HS-5 (cell line): ENCODE data around the gene ARNT2.

Experiments used
- DNase-seq: peaks from one replicate; pipeline ENCODE4 v3.0.0-alpha.2; 2012; ENCODE audit warnings: low read depth

ARNT2 gene

DNA sequence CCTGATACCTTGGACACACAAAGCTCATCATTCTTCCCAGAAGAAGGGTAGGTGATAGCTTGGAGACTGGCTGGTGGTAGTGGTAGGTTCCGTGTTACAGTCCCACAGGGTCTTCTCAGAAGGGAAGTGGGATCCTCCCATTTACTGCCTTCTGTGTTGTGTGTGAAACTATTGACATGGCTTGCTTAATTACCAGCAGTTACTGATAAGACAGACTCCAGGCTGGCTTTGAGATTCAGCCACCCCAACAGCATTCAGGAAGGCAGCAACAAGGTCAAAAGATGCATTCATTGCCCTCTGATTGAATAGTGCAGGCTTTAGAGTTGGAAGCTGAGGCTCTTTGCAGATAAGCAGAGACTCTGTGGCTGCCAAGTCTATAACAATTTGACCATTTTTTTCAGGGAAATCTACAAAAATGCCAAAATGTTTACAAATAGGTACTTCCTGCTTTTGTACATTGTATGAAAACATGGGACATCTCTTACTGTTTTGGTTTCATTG lies 7.7 kb downstream of the ARNT2 start:
- no peak for DNase-seq

GRCh38 chr15:80414546-80415357 lies 10.6 kb downstream of the ARNT2 start:
- no peak for DNase-seq

DNA sequence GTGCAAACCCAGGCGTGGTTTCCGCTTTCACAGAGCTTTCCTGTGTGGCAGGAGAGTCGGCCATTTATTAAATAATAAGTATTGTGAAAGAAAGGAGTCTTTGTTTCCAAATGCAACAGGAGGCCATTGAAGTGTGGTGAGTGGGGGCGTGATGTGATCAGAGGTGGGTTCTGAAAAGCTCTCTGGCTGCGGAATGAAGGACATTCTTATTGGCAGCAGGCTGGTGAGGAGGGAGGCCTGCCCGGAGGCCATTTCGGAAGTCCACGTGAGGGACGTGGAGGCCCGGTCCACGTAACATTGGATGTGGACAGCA lies 11.1 kb downstream of the ARNT2 start:
- DNase-seq = no peak

- DNase-seq = no peak
Observed at GRCh38 chr15:80416702-80417101, 12.5 kb downstream of the ARNT2 start.

GRCh38 chr15:80418892-80419537 lies 14.8 kb downstream of the ARNT2 start:
- no peak for DNase-seq

GRCh38 chr15:80419546-80419945 lies 15.4 kb downstream of the ARNT2 start:
- DNase-seq = no peak

GRCh38 chr15:80420658-80421057 lies 16.5 kb downstream of the ARNT2 start:
- no peak for DNase-seq

- DNase-seq = no peak
Observed at GRCh38 chr15:80423215-80423614, 19.0 kb downstream of the ARNT2 start.

GRCh38 chr15:80424381-80424780 lies 20.2 kb downstream of the ARNT2 start:
- DNase-seq = no peak

GRCh38 chr15:80426316-80426715 lies 22.1 kb downstream of the ARNT2 start:
- no peak for DNase-seq

DNA sequence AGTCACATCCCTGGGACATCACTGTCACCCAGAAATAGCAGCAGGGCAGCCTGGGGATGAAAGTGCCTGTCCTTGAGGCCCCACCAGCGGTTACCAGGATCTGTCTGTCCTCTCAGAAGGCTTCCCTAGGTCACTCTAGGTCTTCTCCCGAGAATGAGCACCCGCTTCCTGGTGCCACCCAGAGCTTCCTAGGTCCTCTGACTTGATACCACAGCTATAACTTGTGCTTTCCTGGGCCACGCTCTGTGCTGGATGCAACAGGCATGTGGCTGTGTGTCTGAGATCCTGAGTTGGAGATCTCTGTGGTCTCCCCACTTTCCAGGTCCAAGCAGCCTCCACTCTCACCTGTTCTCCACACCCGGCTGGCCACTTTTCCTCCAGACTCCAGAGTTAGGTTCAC lies 25.8 kb downstream of the ARNT2 start:
- no peak for DNase-seq

- DNase-seq = no peak
Observed at GRCh38 chr15:80431635-80432344, 27.6 kb downstream of the ARNT2 start.

DNA sequence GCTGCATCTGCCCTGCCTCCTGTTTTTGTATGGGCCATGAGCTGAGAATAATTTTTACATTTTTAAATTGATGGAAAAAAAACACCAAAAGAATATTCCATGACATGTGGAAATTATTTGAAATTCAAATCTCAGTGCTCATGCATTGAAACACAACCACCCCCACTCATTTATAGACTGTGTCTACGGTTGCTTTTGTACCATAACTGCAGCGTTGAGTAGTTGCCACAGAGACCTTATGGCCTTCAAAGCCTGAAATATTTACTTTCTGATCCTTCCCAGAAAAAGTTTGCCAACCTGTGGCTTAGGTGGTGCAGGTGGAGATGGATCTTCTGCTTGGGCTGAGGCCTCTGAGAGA lies 28.1 kb downstream of the ARNT2 start:
- DNase-seq = no peak

- no peak for DNase-seq
Observed at GRCh38 chr15:80433836-80434235, 29.7 kb downstream of the ARNT2 start.

GRCh38 chr15:80434926-80435720 lies 30.9 kb downstream of the ARNT2 start:
- no peak for DNase-seq

GRCh38 chr15:80436511-80437307 lies 32.5 kb downstream of the ARNT2 start:
- DNase-seq = peak; percentile 56

DNA sequence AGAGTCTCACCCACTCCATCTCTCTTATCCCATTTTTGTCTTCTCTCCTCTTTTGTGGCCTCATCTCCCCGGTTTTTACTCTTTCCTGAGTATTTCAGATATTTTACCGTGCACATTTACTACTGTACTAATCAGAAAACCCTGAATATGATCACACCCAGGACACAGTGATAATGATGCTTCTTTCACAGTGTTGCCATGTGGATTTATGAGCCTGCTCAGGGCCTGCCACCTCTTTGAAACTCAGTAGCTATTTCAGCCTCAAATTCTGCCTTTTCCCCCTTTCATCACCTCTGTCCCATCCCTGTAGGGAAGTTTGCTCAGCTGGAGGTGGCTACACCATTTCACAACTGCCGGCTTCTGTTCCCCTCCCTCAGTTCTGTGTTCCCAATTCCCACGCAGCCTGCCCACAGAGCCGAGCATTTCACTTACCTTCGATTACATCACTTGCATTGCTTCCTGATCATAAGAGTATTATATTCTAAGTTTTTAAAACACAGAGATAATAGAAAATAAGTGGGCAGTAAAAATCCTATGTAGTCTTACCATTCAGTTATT lies 33.2 kb downstream of the ARNT2 start:
- DNase-seq = no peak

- no peak for DNase-seq
Observed at GRCh38 chr15:80439140-80439539, 35.0 kb downstream of the ARNT2 start.

GRCh38 chr15:80440024-80440423 lies 35.8 kb downstream of the ARNT2 start:
- no peak for DNase-seq

- no peak for DNase-seq
Observed at GRCh38 chr15:80441041-80441440, 36.9 kb downstream of the ARNT2 start.

GRCh38 chr15:80441714-80442113 lies 37.5 kb downstream of the ARNT2 start:
- no peak for DNase-seq
